Stimulated activated naive CD8-positive, alpha-beta T cell treated with anti-CD3 and anti-CD28 coated beads, Interleukin-15, Interleukin-2, amounts not matched to agents 100 ng/mL and 50 ng/mL, for 24 hours (primary cell): ENCODE data around the gene PRKG2.
"Not testable (repeated sequence)": the region's sequence is repeated elsewhere in the genome, so short reads cannot be mapped to it uniquely, and the experiment has no call there.

Experiments used
- H3K27ac Mint-ChIP-seq: one replicate; pipeline ENCODE4 v1.8.0; 2021; ENCODE audit warnings: mild to moderate bottlenecking, mixed read lengths
- H3K27me3 Mint-ChIP-seq: one replicate; pipeline ENCODE4 v1.8.0; 2021; ENCODE audit warnings: mixed read lengths
- H3K36me3 Mint-ChIP-seq: one replicate; pipeline ENCODE4 v1.8.0; 2021; ENCODE audit warnings: low read depth, mixed read lengths
- H3K4me1 Mint-ChIP-seq: one replicate; pipeline ENCODE4 v1.8.0; 2021; ENCODE audit warnings: low read depth, mixed read lengths
- H3K4me3 Mint-ChIP-seq: one replicate; pipeline ENCODE4 v1.8.0; 2021; ENCODE audit warnings: mild to moderate bottlenecking, mixed read lengths
- H3K9me3 Mint-ChIP-seq: one replicate; pipeline ENCODE4 v1.8.0; 2021; ENCODE audit warnings: mixed read lengths

PRKG2 gene

GRCh38 chr4:81227138-81227537 is 12.1 kb upstream of the PRKG2 start:
- no peak overlapping the region for H3K4me3 Mint-ChIP-seq
- peaks cover 3% of the 10 kb centered on the region for H3K27me3 Mint-ChIP-seq
- H3K36me3 Mint-ChIP-seq: no peaks in the 10 kb centered on the region
- H3K4me1 Mint-ChIP-seq: no peaks in the 10 kb centered on the region
- H3K9me3 Mint-ChIP-seq: peaks cover 10% of the 10 kb centered on the region
- H3K27ac Mint-ChIP-seq: no peak overlapping the region

GRCh38 chr4:81225252-81225651 is 10.2 kb upstream of the PRKG2 start:
- Mint-ChIP-seq H3K36me3 (no peaks in the 10 kb centered on the region), H3K4me3 (no peak overlapping the region), H3K27ac (no peak overlapping the region), H3K9me3 (peaks cover 5% of the 10 kb centered on the region), H3K4me1 (no peaks in the 10 kb centered on the region), H3K27me3 (peaks cover 14% of the 10 kb centered on the region)

GRCh38 chr4:81222082-81222472 is 7.1 kb upstream of the PRKG2 start:
- peaks cover 37% of the 10 kb centered on the region for H3K27me3 Mint-ChIP-seq
- not testable (repeated sequence) for H3K27ac Mint-ChIP-seq, H3K9me3 Mint-ChIP-seq, H3K36me3 Mint-ChIP-seq, H3K4me3 Mint-ChIP-seq, H3K4me1 Mint-ChIP-seq

GRCh38 chr4:81221303-81222081 is 6.5 kb upstream of the PRKG2 start:
- H3K4me3 Mint-ChIP-seq: no peak overlapping the region
- no peaks in the 10 kb centered on the region for H3K4me1 Mint-ChIP-seq
- peaks cover 38% of the 10 kb centered on the region for H3K27me3 Mint-ChIP-seq
- H3K9me3 Mint-ChIP-seq: peaks cover 5% of the 10 kb centered on the region
- H3K27ac Mint-ChIP-seq: no peak overlapping the region
- H3K36me3 Mint-ChIP-seq: no peaks in the 10 kb centered on the region

GRCh38 chr4:81220271-81220670 is 5.2 kb upstream of the PRKG2 start:
- Mint-ChIP-seq H3K27ac (no peak overlapping the region), H3K36me3 (no peaks in the 10 kb centered on the region), H3K4me1 (peaks cover 6% of the 10 kb centered on the region), H3K4me3 (no peak overlapping the region), H3K27me3 (peaks cover 49% of the 10 kb centered on the region), H3K9me3 (peaks cover 5% of the 10 kb centered on the region)

GRCh38 chr4:81218206-81218605 is 3.2 kb upstream of the PRKG2 start:
- peaks cover 9% of the 10 kb centered on the region for H3K4me1 Mint-ChIP-seq
- H3K36me3 Mint-ChIP-seq: no peaks in the 10 kb centered on the region
- H3K4me3 Mint-ChIP-seq: no peak overlapping the region
- peaks cover 5% of the 10 kb centered on the region for H3K9me3 Mint-ChIP-seq
- H3K27ac Mint-ChIP-seq: no peak overlapping the region
- peaks cover 50% of the 10 kb centered on the region for H3K27me3 Mint-ChIP-seq

- Mint-ChIP-seq H3K9me3 (peaks cover 5% of the 10 kb centered on the region), H3K27ac (no peak overlapping the region), H3K36me3 (no peaks in the 10 kb centered on the region), H3K4me1 (peaks cover 9% of the 10 kb centered on the region), H3K27me3 (peaks cover 50% of the 10 kb centered on the region), H3K4me3 (no peak overlapping the region)
Measured at GRCh38 chr4:81217779-81218178, 2.8 kb upstream of the PRKG2 start.

DNA sequence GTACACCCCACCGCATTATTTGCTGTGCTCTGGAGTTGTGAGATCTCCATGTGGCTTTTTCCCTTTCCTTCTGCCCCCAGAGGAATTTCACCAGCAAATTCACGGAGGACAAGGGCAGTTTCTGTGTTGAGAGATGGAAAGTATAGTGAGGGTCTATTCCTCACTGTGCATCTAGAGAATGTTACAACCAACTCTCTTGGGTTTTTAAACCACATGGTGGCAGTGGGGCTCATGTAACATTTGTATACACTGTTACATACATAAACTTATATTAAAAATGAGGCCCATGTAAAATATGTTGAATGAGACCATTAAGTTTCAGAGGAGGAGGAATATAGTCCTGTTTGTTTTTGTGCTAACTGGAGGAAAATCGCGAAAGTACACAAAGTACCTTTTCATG is 909 bp upstream of the PRKG2 start:
- Mint-ChIP-seq H3K9me3 (no peaks in the 10 kb centered on the region), H3K36me3 (no peaks in the 10 kb centered on the region), H3K27ac (no peak overlapping the region), H3K4me3 (peak overlapping the region; percentile 37), H3K27me3 (peaks cover 50% of the 10 kb centered on the region), H3K4me1 (peaks cover 9% of the 10 kb centered on the region)

DNA sequence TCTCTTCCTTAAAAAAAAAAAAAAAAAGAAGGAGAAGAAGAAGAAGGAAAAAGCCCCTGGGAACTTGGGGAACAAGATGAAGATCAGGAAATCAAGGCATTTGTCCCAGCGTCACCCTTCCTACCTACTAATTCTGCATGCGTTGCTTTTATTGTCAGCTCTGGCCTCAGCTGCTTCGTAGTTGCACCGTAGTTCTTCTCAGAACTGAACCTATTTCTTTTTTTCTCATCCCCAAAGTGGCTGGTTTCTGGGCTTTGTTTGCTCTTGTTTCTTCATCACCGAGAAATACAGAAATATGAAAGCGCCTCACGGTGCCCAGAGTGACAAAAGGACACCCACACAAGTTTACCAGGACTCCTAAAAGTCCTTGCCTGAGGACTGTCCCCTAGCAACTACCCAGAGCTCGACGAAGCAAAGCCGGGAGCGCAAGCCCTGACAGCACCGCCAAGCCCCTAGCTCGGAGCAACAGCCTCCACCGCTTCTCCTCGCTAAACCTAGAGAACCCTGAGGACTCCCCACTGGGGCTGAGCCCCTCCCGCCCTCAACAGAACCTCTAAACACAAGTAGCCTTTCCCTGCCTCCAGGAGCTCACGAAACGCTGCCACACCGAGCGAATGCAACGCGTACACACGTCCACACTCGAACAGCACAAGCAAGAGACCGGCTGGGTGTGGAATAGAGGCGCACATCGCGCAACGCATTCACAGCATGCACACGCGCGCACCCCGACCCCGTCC is 710 bp downstream of the PRKG2 start:
- Mint-ChIP-seq H3K9me3 (no peaks in the 10 kb centered on the region), H3K4me3 (peak overlapping the region; percentile 60), H3K27me3 (peaks cover 55% of the 10 kb centered on the region), H3K27ac (no peak overlapping the region), H3K36me3 (no peaks in the 10 kb centered on the region), H3K4me1 (peaks cover 9% of the 10 kb centered on the region)

GRCh38 chr4:81213671-81214070 is 1.4 kb downstream of the PRKG2 start:
- peaks cover 51% of the 10 kb centered on the region for H3K27me3 Mint-ChIP-seq
- H3K9me3 Mint-ChIP-seq: no peaks in the 10 kb centered on the region
- no peak overlapping the region for H3K4me3 Mint-ChIP-seq
- H3K36me3 Mint-ChIP-seq: no peaks in the 10 kb centered on the region
- no peak overlapping the region for H3K27ac Mint-ChIP-seq
- peaks cover 9% of the 10 kb centered on the region for H3K4me1 Mint-ChIP-seq

DNA sequence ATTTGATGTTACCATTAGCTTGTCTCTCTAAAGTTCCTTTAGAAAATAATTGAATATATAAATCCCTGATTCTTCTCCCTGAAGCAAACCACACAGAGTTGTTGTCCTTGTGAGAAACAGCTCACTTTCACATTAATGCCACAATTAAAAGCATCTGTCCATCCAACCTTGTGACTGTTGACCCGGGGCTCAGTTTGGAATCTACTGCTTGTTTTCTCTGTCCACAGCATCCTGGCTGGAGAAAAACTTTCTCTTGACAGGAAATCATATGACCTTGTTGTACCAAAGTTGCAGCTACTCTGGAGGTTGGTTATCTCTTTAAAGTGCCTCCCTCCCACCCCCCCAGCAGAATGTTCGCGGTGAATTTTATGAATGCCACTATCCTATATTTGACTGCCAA is 3.1 kb downstream of the PRKG2 start:
- Mint-ChIP-seq H3K9me3 (no peaks in the 10 kb centered on the region), H3K36me3 (no peaks in the 10 kb centered on the region), H3K27me3 (peaks cover 40% of the 10 kb centered on the region), H3K4me3 (no peak overlapping the region), H3K27ac (no peak overlapping the region), H3K4me1 (peaks cover 9% of the 10 kb centered on the region)

DNA sequence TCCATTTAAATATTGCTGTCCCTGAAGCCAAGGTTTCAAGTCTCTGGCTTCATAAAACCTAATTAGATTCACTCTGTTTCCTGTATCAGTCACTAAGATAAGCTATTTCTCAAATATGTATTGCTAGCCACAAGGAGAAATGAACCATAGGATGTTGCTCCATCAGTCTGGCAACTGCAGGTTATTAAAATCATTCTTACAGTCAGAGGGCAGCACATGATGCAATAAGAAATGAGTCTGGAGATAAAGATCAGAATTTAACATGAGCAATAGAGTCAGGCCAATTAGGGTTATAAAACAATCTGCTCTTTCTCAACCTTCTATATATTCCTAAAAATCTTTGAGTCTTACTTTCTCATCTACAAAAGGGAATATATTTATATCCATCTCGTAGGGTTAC is 7.2 kb downstream of the PRKG2 start:
- Mint-ChIP-seq H3K9me3 (no peaks in the 10 kb centered on the region), H3K27ac (no peak overlapping the region), H3K27me3 (peaks cover 44% of the 10 kb centered on the region)

GRCh38 chr4:81205302-81205701 is 9.7 kb downstream of the PRKG2 start:
- Mint-ChIP-seq H3K9me3 (no peaks in the 10 kb centered on the region), H3K4me1 (no peaks in the 10 kb centered on the region), H3K4me3 (no peak overlapping the region), H3K27ac (no peak overlapping the region), H3K36me3 (no peaks in the 10 kb centered on the region), H3K27me3 (peaks cover 28% of the 10 kb centered on the region)

More for the DNA sequence above, 7.2 kb downstream of the PRKG2 start:
- no peak overlapping the region for H3K4me3 Mint-ChIP-seq
- no peaks in the 10 kb centered on the region for H3K4me1 Mint-ChIP-seq
- H3K36me3 Mint-ChIP-seq: no peaks in the 10 kb centered on the region

GRCh38 chr4:81204571-81204970 is 10.5 kb downstream of the PRKG2 start:
- H3K27me3 Mint-ChIP-seq: peaks cover 20% of the 10 kb centered on the region
- no peaks in the 10 kb centered on the region for H3K36me3 Mint-ChIP-seq
- H3K9me3 Mint-ChIP-seq: no peaks in the 10 kb centered on the region
- H3K4me3 Mint-ChIP-seq: no peak overlapping the region
- H3K27ac Mint-ChIP-seq: no peak overlapping the region
- H3K4me1 Mint-ChIP-seq: no peaks in the 10 kb centered on the region

DNA sequence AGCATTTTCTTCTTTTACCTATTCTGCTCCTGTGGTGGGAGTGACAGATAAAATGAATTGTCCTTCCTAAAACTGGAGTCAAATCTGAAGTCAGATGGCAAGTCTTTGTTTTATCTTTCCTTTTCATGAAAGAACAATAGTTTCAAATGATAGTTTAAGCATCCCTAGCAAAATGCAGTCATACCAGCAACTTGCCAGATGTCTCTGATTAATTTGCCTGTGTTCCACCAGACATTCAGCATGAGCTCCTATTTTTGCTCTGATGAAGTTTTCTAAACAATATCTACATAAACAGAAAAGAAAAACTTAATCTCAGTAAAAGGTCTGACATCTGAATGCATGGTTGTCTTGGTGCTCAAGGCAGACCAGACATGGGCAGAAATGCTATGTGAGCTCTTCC is 15.2 kb downstream of the PRKG2 start:
- H3K27ac Mint-ChIP-seq: no peak overlapping the region
- H3K27me3 Mint-ChIP-seq: peaks cover 4% of the 10 kb centered on the region
- H3K36me3 Mint-ChIP-seq: no peaks in the 10 kb centered on the region
- H3K4me1 Mint-ChIP-seq: no peaks in the 10 kb centered on the region
- no peaks in the 10 kb centered on the region for H3K9me3 Mint-ChIP-seq
- H3K4me3 Mint-ChIP-seq: no peak overlapping the region
